GM12892 (cell line): Measurements from ENCODE around the gene GALNT9.

Source experiments
- POLR2A ChIP-seq: IDR thresholded peaks from 2 replicates; pipeline ENCODE4 v1.6.1; 2011; ENCODE audit warnings: low read depth, low read length, control low read depth
- POLR2AphosphoS5 ChIP-seq: IDR thresholded peaks from 2 replicates; pipeline ENCODE4 v1.6.1; 2011; ENCODE audit warnings: low read depth, low read length, control low read depth

- TF ChIP-seq POLR2A: no peak
- TF ChIP-seq POLR2AphosphoS5: no peak
Observed at GRCh38 chr12:132216354-132216987, 112.9 kb downstream of the GALNT9 start.
